Fibroblast of lung (primary cell): ENCODE results near the gene USP11. TPM values are rescaled to one million over a fixed set of nuclear protein-coding genes. Genes with fewer than 3 reads are reported as not detected.

Experiments
- DNase-seq, 2 donors: peaks; one replicate each; pipeline versions ENCODE4 v3.0.0 to v3.0.0-alpha.2; 2010; ENCODE audit warnings: low read depth in 2 of 2
- H2AFZ ChIP-seq: 2 replicates; pipeline ENCODE4 v1.5.1; 2012; ENCODE audit warnings: low read length, control low read depth, inconsistent platforms
- H3K27ac ChIP-seq: 2 replicates; pipeline ENCODE4 v1.5.1; 2011; ENCODE audit warnings: low read length, control low read depth; ENCODE audit not compliant: insufficient read depth
- H3K27me3 ChIP-seq: 2 replicates; pipeline ENCODE4 v1.5.1; 2011; ENCODE audit warnings: mild to moderate bottlenecking, low read length; ENCODE audit not compliant: control insufficient read depth, insufficient read depth
- H3K36me3 ChIP-seq: 2 replicates; pipeline ENCODE4 v1.5.1; 2011; ENCODE audit warnings: low read length; ENCODE audit not compliant: control insufficient read depth, insufficient read depth
- H3K4me1 ChIP-seq: 2 replicates; pipeline ENCODE4 v1.5.1; 2011; ENCODE audit warnings: low read length; ENCODE audit not compliant: control insufficient read depth, insufficient read depth; ENCODE audit errors: extremely low read depth
- H3K4me2 ChIP-seq: 2 replicates; pipeline ENCODE4 v1.5.1; 2011; ENCODE audit warnings: low read length, control low read depth; ENCODE audit not compliant: insufficient read depth; ENCODE audit errors: extremely low read depth
- H3K4me3 ChIP-seq, 4 experiments: fragments of 200-600 bp in 1 of 4; sonication (generic) in 1 of 4; replicated peaks in 1 of 4; 2 replicates each; pipeline ENCODE4 v1.5.1; 2011 to 2016; ENCODE audit warnings: low read length in 4 of 4, low read depth in 3 of 4, mild to moderate bottlenecking in 3 of 4, control low read depth in 2 of 4, inconsistent platforms in 1 of 4, mixed read lengths in 1 of 4; ENCODE audit not compliant: insufficient read depth in 1 of 4; ENCODE audit errors: control extremely low read depth in 1 of 4
- H3K79me2 ChIP-seq: 2 replicates; pipeline ENCODE4 v1.5.1; 2012; ENCODE audit warnings: mild to moderate bottlenecking, low read length, inconsistent platforms; ENCODE audit not compliant: control insufficient read depth, insufficient read depth
- H3K9ac ChIP-seq: 2 replicates; pipeline ENCODE4 v1.5.1; 2011; ENCODE audit warnings: mild to moderate bottlenecking, low read length, control low read depth; ENCODE audit not compliant: insufficient read depth
- H3K9me3 ChIP-seq: 2 replicates; pipeline ENCODE4 v1.5.1; 2012; ENCODE audit warnings: low read depth, low read length; ENCODE audit not compliant: control insufficient read depth, insufficient read depth
- H4K20me1 ChIP-seq: 2 replicates; pipeline ENCODE4 v1.5.1; 2011; ENCODE audit warnings: low read length; ENCODE audit not compliant: control insufficient read depth, insufficient read depth; ENCODE audit errors: extremely low read depth
- EZH2 ChIP-seq: IDR thresholded peaks from 2 replicates; pipeline ENCODE4 v1.5.1; 2012; ENCODE audit warnings: low read length, control low read depth, mild to moderate bottlenecking; ENCODE audit errors: missing control alignments
- polyA plus RNA-seq, 2 donors: library from polyadenylated mRNA; depleted of rRNA in 1 of 2; stranded (reverse) in 1 of 2; unstranded in 1 of 2; fragments of >200 nt; gene quantifications; 2 replicates each; pipeline ENCODE4 v1.2.1, GENCODE V29; 2011 to 2012; ENCODE audit warnings: missing spikeins in 1 of 2
- total RNA-seq: library from RNA; depleted of rRNA; stranded (reverse); fragments of >200 nt; gene quantifications from 2 replicates; pipeline ENCODE4 v1.2.1, GENCODE V29; 2014
- TF ChIP-seq, protein P1 (sequence below), 2 donors: IDR thresholded peaks in 1 of 2; conservative IDR thresholded peaks in 1 of 2; 1 replicate in 1 of 2; 2 replicates in 1 of 2; pipeline ENCODE4 v1.5.1; 2011 to 2012; ENCODE audit warnings: low read length in 2 of 2, control low read depth in 1 of 2, inconsistent platforms in 1 of 2, low read depth in 1 of 2, mild to moderate bottlenecking in 1 of 2

USP11 gene
- total and polyA plus RNA-seq, 2 donors (not counting 1 experiment from before 2014, with no cell fraction given), result 24.6 to 47.9 TPM

DNA sequence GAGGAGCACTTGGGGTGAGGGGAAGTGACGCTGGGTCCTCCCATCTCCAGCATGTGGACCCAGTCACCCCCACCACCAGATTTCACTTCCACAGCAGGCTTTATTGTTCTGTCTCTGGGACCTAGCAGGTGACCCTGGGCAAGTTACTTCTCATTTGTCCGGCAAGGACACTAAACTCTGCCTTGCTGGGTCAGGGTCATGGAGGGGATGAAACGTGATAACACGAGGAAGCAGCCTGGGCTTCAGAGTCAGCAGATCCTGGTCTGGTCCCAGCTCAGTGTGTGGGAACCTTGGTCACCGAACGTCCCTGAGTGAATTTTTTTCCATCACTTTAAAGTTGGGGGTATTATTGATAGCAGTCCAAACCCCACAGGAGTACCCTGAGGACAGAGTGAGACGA, 35.3 kb upstream of the USP11 start:
- DNase-seq, result no peak
- Histone ChIP-seq H3K79me2 (peaks cover 67% of the 10 kb centered on the region), H4K20me1 (no peaks in the 10 kb centered on the region), H3K36me3 (peaks cover 28% of the 10 kb centered on the region), H3K27me3 (no peaks in the 10 kb centered on the region), H3K4me2 (peak overlapping the region; percentile 59), H3K9me3 (no peaks in the 10 kb centered on the region), H3K9ac (no peak overlapping the region), H3K4me1 (peaks cover 18% of the 10 kb centered on the region), H3K4me3 (peak overlapping the region in 3 of 4 experiments; percentile 2 to 42 (median 16)), H3K27ac (no peak overlapping the region), H2AFZ (no peak overlapping the region)
- TF ChIP-seq, protein P1, sequence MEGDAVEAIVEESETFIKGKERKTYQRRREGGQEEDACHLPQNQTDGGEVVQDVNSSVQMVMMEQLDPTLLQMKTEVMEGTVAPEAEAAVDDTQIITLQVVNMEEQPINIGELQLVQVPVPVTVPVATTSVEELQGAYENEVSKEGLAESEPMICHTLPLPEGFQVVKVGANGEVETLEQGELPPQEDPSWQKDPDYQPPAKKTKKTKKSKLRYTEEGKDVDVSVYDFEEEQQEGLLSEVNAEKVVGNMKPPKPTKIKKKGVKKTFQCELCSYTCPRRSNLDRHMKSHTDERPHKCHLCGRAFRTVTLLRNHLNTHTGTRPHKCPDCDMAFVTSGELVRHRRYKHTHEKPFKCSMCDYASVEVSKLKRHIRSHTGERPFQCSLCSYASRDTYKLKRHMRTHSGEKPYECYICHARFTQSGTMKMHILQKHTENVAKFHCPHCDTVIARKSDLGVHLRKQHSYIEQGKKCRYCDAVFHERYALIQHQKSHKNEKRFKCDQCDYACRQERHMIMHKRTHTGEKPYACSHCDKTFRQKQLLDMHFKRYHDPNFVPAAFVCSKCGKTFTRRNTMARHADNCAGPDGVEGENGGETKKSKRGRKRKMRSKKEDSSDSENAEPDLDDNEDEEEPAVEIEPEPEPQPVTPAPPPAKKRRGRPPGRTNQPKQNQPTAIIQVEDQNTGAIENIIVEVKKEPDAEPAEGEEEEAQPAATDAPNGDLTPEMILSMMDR (conservative IDR thresholded peaks at IDR 0.05 in 1 of 2, IDR thresholded peaks at IDR 0.05 in 1 of 2; ENCODE audit: low read depth in 1 of 2, low read length in 2 of 2), result no peak
- TF ChIP-seq EZH2, result no peak

DNA sequence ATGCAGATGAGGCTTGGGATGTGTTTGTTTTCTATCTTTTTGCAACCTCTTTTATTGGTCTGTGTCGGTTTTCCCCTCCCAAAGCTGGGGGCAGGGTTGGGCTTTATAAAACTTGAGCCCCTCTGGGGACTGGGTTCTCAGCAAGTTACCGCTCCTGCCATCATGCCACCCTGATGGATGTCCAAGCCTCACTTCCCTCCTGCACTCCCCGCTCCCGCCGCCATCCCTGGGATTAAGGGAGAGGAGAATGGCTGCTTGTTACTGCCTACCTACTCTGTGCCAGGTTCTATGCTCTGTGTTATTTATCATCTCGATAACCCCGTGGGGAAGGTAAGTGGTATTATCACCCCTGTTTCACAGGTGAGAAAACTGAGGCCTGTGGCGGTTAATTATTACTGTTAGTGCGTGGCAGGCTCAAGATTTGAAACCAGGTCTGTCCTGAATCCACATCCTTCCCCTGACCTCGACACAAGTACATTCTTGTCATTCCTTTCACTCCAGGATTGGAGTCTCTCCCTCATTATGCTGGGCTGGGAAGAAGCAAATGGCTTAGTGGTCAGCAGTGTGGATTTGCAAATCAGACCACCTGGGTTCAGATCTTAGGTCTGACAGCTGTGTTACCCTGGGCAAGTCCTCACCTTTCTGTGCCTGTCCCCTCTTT, 34.7 kb upstream of the USP11 start:
- H3K4me2 ChIP-seq, result peak overlapping the region; percentile 68
- TF ChIP-seq EZH2, result no peak
- TF ChIP-seq, protein P1 (conservative IDR thresholded peaks at IDR 0.05 in 1 of 2, IDR thresholded peaks at IDR 0.05 in 1 of 2; ENCODE audit: low read depth in 1 of 2, low read length in 2 of 2), result no peak
- H4K20me1 ChIP-seq, result no peaks in the 10 kb centered on the region
- no peaks in the 10 kb centered on the region for H3K9me3 ChIP-seq
- no peak overlapping the region for H3K9ac ChIP-seq
- peaks cover 17% of the 10 kb centered on the region for H3K4me1 ChIP-seq
- H2AFZ ChIP-seq, result no peak overlapping the region
- H3K36me3 ChIP-seq, result peaks cover 34% of the 10 kb centered on the region
- peaks cover 67% of the 10 kb centered on the region for H3K79me2 ChIP-seq
- H3K27me3 ChIP-seq, result no peaks in the 10 kb centered on the region
- peak overlapping the region in 1 of 4 experiments; percentile 42 for H3K4me3 ChIP-seq
- H3K27ac ChIP-seq, result no peak overlapping the region
- DNase-seq, result peak in 1 of 2 donors; percentile 72

DNA sequence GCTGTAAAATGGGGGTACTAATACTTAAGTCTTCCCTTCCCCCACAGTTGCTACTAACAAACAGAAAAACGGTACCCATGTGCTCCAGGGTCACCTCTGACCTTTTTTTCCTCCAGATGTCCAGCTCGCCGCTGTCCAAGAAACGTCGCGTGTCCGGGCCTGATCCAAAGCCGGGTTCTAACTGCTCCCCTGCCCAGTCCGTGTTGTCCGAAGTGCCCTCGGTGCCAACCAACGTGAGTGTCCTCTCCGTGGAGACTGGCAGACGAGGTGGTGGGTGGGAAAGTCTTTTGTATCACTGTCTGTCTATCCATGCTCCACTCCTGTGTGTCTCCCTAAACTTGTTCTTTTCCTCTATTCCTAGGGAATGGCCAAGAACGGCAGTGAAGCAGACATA, 34.1 kb upstream of the USP11 start:
- Histone ChIP-seq H3K36me3 (peaks cover 38% of the 10 kb centered on the region), H3K79me2 (peaks cover 67% of the 10 kb centered on the region), H3K9me3 (no peaks in the 10 kb centered on the region), H3K4me3 (peak overlapping the region in 1 of 4 experiments; percentile 25), H2AFZ (no peak overlapping the region), H3K27ac (no peak overlapping the region), H3K4me2 (peak overlapping the region; percentile 68), H3K27me3 (no peaks in the 10 kb centered on the region), H4K20me1 (no peaks in the 10 kb centered on the region), H3K9ac (no peak overlapping the region), H3K4me1 (peaks cover 15% of the 10 kb centered on the region)
- DNase-seq, result no peak
- TF ChIP-seq, protein P1 (conservative IDR thresholded peaks at IDR 0.05 in 1 of 2, IDR thresholded peaks at IDR 0.05 in 1 of 2; ENCODE audit: low read depth in 1 of 2, low read length in 2 of 2), result no peak
- no peak for TF ChIP-seq EZH2
